Lower leg skin (tissue), 3 donors: ENCODE results near the gene PAX1.

Experiments used
- CTCF ChIP-seq, 3 donors: fragments of 450-650 bp; IDR thresholded peaks; one replicate each; pipeline ENCODE4 v1.5.1; 2016; ENCODE audit warnings: antibody characterized with exemption in 3 of 3, mild to moderate bottlenecking in 3 of 3, moderate library complexity in 2 of 3
- POLR2A ChIP-seq, 2 donors: fragments of 450-650 bp; IDR thresholded peaks; one replicate each; pipeline ENCODE4 v1.6.1; 2016 to 2017; ENCODE audit warnings: antibody characterized with exemption in 2 of 2, mild to moderate bottlenecking in 1 of 2, moderate library complexity in 1 of 2

GRCh38 chr20:21656308-21657067 is 49.0 kb upstream of the PAX1 start:
- TF ChIP-seq POLR2A (IDR thresholded peaks at IDR 0.05) (no peak), CTCF (IDR thresholded peaks at IDR 0.05) (no peak)
